Measurements from ENCODE around the gene FOXJ1.

Gene FOXJ1

DNA sequence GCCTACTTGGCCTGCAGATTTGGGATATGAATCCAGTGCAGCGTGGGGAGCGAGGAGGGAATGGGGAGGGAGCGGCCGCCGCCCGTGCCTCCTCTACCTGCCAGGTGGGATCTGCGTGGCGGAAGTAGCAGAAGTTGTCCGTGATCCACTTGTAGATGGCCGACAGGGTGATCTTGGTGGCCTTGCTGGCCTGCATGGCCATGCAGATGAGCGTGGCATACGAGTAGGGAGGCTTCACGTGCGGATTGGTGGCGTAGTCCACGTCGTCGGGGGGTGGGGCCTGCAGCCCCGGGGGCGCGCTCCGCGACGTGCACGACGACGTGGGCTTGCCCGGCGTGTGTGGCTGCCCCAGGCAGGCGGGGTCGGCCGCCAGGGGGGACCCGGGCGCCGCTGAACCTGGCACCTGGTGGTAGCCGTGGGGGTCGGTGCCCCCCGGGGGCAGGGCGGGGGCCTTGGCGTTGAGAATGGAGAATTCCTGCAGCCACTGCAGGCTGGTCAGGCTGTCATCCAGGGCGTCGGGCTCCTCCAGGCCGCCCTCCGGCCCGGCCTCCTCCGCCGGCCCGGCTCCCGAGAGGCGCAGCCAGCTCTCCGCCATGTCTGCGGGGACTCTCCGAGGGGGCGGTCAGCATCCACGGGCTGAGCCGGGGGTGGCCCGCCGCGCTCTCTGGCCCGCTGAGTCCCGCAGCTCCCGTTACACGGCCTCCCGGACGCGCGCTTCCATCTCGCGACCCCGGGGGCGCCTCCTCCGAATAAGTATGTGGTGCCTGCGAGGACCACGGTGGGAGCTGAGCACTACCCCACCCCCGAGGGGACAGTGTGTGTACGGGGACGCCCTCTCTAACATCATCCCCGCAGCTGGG lies 1.0 kb downstream of the FOXJ1 start:
- DNase-seq: peak; percentile 45

- no peak for DNase-seq
Observed at GRCh38 chr17:76138896-76139752, 1.9 kb downstream of the FOXJ1 start.

GRCh38 chr17:76138234-76138895 lies 2.7 kb downstream of the FOXJ1 start:
- peak; percentile 91 for DNase-seq

DNA sequence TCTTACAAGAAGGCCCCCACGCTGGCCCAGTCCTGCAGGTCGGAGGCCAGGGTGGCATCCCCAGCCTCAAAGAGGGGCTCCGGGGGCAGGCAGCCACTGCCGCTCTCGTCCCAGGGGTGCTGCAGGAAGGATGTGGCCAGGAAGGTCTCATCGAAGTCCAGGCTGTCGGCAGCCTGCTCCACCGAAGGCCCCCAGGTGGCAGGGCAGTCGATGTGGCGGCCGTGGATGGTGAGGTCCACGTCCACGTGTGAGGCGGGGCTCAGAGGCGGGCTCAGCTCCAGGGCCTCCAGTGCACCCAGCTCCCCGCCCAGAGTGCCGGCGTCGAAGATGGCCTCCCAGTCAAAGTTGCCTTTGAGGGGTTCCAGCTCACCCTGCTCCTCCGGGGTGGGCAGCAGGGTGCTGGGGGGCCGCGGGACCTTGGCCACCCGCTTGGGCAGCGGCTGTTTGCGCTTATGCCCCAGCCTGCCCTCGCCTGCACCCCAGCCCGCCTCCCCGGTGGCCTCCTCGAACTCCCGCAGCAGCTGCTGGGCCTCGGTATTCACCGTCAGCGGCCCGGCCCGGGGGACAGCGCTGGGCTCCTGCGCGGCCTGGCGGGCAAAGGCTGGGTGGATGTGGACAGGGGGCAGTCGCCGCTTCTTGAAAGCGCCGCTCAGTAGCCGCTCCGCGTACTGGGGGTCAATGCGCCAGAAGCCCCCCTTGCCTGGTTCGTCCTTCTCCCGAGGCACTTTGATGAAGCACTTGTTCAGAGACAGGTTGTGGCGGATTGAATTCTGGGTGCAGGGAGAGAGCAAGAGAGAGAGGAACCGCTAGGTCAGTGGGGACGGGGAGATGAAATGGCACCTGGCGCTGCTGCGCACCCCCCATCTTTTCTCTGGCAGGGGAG lies 3.5 kb downstream of the FOXJ1 start:
- no peak for DNase-seq

DNA sequence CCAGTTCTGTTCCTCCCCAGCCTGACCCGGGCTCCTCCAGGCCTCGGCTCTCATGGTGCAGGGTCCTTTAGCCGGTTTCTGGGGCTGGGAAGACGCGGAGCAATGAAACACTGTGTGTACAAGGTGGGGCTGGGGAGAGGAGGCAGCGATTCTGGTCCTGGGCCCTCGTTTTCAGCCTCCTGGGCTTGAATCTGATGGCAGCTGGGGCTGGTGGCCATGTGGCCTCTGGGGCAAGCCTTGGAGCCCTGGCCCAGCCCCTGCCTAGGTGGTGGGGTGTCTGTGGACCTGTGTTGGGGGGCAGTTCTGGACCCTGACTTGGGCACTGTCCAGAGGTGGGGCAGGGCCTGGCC lies 4.1 kb downstream of the FOXJ1 start:
- DNase-seq: no peak

GRCh38 chr17:76136276-76137000 lies 4.6 kb downstream of the FOXJ1 start:
- DNase-seq: no peak

DNA sequence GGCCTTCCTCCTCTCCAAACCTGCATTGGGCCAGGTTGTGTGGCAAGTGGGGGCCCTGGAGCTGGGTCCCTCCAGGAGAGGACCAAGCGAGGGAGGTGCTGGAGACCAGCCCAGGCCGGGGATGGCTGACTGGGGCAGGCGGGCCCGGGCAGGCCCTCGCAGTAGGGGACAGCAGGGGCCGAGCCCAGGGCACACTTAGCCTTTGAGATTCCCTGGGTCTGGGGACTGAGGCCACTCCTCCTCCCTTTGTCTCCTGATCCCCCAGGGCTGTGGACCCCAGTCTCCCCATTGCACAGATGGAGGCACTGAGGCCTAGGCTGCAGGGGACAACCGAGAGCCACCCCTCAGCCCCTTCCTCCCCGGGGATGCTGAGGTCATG lies 5.2 kb downstream of the FOXJ1 start:
- DNase-seq: no peak

DNA sequence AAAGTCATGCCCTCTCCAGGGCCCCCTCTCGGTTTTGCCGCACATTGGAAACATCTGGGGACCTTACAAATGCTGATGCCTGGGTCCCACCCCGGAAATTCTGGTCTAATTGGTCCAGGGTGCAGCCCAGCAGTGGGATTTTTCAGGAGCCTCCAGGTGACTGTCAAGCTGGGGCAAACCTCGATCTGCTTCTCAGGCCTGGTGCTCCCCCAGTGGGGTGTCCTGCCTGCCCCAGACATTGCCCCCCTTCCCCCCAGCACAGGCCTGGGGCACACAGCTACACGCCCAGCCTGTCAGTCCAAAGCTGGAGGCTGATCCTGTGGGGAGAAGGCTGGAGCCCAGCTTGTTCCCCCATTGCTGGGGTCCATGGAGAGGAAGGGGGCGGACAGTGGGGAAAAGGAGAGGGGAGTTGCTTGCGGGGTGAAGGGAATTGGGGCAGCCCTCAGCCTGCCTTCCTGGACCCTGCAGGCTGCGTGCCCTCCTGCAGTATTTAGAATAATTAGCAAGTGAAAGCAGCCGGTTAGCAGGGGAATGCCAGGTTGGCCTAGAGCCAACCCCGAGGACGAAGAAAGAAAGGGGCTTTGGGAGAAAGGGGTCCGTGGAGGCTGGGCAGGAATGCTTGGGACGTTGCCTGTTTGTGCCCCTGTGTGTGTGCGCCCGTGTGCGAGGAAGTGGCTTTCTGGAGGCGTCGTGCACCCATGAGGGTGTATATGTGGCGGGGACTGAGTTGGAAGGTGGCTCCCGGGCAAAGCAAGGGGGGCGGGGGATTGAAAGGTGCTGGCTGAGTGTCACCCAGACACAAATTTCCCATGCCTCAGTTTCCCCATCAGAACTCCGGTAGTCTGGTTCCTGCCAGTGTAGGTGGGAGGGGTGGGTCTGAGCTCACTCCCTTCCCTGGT lies 5.9 kb downstream of the FOXJ1 start:
- DNase-seq: peak; percentile 41

- no peak for DNase-seq
Observed at GRCh38 chr17:76132574-76133338, 8.3 kb downstream of the FOXJ1 start.

GRCh38 chr17:76131692-76132573 lies 9.1 kb downstream of the FOXJ1 start:
- no peak for DNase-seq

- DNase-seq: no peak
Observed at GRCh38 chr17:76131051-76131691, 9.9 kb downstream of the FOXJ1 start.

- no peak for DNase-seq
Observed at GRCh38 chr17:76130473-76130872, 10.6 kb downstream of the FOXJ1 start.

DNA sequence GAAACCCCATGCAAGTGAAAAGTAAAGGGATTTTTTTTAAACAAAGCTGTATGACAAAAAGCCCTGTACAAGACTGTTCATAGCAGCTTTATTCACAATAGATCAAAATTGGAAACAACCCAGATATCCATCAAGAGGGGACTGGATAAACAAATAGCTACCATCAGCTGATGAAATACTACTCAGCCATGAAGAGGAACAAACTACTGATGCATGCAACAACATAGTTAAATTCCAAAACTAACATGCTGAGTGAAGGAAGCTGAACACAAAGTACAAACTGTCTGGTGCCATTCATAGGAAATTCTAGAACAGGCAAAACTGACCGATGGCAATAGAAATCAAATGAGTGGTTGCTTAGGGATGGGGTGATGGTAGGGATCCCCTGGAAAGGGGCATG lies 15.1 kb downstream of the FOXJ1 start:
- no peak for DNase-seq

DNA sequence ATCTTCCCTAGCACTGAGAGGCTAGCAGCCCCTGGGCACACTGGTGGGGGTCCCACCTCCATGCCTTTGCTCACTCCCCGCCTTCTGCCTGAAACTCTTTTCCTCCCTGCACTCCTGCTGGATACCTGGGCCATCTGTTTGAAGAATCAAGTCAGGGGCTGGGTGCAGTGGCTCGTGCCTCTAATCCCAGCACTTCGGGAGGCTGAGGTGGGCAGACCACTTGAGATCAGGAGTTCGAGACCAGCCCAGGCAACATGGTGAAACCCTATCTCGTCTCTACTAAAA lies 15.7 kb downstream of the FOXJ1 start:
- no peak for DNase-seq

- no peak for DNase-seq
Observed at GRCh38 chr17:76124582-76125390, 16.3 kb downstream of the FOXJ1 start.

DNA sequence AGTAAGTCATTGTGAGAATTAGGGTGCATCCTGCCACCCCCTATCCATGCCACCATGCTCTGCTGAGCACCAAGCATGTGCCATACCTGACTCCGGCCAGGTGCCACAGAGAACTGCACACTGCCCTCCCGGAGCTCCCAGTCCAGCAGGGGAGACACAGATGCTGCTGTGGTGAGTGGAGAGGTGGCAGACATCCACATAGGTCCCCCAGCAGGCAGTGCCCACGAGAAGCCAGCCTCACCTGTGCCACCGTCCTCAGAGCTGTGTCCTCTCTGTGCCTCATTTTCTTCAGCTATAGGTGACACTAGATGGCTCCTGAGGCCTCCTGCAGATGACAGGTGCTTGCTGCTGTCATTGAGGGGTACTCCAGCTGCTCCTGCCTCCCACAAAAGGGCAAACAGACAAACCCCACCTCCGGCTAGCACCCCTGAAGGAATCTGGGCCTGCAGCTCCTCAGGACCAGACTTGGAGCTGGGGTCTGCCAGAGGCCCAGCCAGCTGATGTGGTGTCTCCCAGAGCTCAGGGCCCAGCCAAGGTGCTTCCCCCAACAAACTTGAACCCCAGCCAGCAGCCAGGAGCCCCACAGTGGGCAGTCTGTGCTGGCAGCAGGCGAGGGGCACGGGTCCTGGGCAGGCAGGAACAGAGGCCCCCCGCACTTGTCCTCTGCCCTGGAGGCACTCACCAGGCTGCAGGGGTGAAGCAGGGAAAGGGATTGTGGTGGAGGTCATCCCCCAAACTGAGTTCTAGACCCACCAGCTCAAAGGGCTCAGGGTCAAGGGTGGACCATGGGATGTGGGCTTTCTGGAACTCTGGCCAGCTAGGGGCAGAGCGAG lies 17.1 kb downstream of the FOXJ1 start:
- DNase-seq: no peak

- DNase-seq: no peak
Observed at GRCh38 chr17:76123191-76123499, 17.9 kb downstream of the FOXJ1 start.
